Endothelial cell (in vitro differentiated cells): Measurements from ENCODE around the gene IFNL4. TPM values are rescaled to one million over a fixed set of nuclear protein-coding genes. Genes with fewer than 3 reads are reported as not detected.
"Not testable (repeated sequence)": the region's sequence is repeated elsewhere in the genome, so short reads cannot be mapped to it uniquely, and the experiment has no call there.

Experiments
- DNase-seq: peaks from one replicate; pipeline ENCODE4 v3.0.0; 2021; ENCODE audit warnings: low spot score
- H3K27ac Mint-ChIP-seq: one replicate; pipeline ENCODE4 v1.8.0; 2021; ENCODE audit warnings: mixed read lengths, inconsistent platforms; ENCODE audit not compliant: unreplicated experiment
- H3K27me3 Mint-ChIP-seq: one replicate; pipeline ENCODE4 v1.8.0; 2021; ENCODE audit warnings: mild to moderate bottlenecking, moderate library complexity, mixed read lengths, inconsistent platforms; ENCODE audit not compliant: unreplicated experiment
- H3K36me3 Mint-ChIP-seq: one replicate; pipeline ENCODE4 v1.8.0; 2021; ENCODE audit warnings: mild to moderate bottlenecking, low read depth, mixed read lengths, inconsistent platforms; ENCODE audit not compliant: unreplicated experiment
- H3K4me1 Mint-ChIP-seq: one replicate; pipeline ENCODE4 v1.8.0; 2021; ENCODE audit warnings: mild to moderate bottlenecking, mixed read lengths, inconsistent platforms; ENCODE audit not compliant: unreplicated experiment
- H3K4me3 Mint-ChIP-seq: one replicate; pipeline ENCODE4 v1.8.0; 2021; ENCODE audit warnings: mild to moderate bottlenecking, mixed read lengths, inconsistent platforms; ENCODE audit not compliant: unreplicated experiment
- H3K9me3 Mint-ChIP-seq: one replicate; pipeline ENCODE4 v1.8.0; 2021; ENCODE audit warnings: mixed read lengths, inconsistent platforms; ENCODE audit not compliant: unreplicated experiment
- CTCF ChIP-seq: fragments of 200-600 bp; sonication (generic); IDR thresholded peaks from one replicate; pipeline ENCODE4 v1.5.0; 2021; ENCODE audit warnings: antibody characterized with exemption; ENCODE audit not compliant: unreplicated experiment
- total RNA-seq: library from RNA; stranded (reverse); fragmentation: NEBNext Ultra II Directional; extraction: Animal tissue kit (Norgen Biotek cat#: 25700); gene quantifications from one replicate; pipeline ENCODE4 v1.2.1, GENCODE V29; 2021; ENCODE audit not compliant: unreplicated experiment

The IFNL4 gene
- total RNA-seq, 1 donor from 2014 or later = not detected

GRCh38 chr19:39232708-39233107 lies 15.9 kb downstream of the IFNL4 start:
- H3K4me1 Mint-ChIP-seq = no peaks in the 10 kb centered on the region
- H3K27me3 Mint-ChIP-seq = peaks cover 4% of the 10 kb centered on the region
- H3K27ac Mint-ChIP-seq = no peak overlapping the region
- H3K4me3 Mint-ChIP-seq = no peak overlapping the region
- no peaks in the 10 kb centered on the region for H3K36me3 Mint-ChIP-seq
- no peaks in the 10 kb centered on the region for H3K9me3 Mint-ChIP-seq
- no peak for TF ChIP-seq CTCF
- DNase-seq = no peak

- Mint-ChIP-seq H3K27me3 (peaks cover 3% of the 10 kb centered on the region), H3K36me3 (no peaks in the 10 kb centered on the region), H3K4me3 (no peak overlapping the region), H3K9me3 (no peaks in the 10 kb centered on the region), H3K4me1 (no peaks in the 10 kb centered on the region), H3K27ac (peak overlapping the region; percentile 25)
- DNase-seq = no peak
- TF ChIP-seq CTCF = no peak
These were observed 18.4 kb downstream of the IFNL4 start for GRCh38 chr19:39230096-39230764.

GRCh38 chr19:39224910-39225309 lies 23.7 kb downstream of the IFNL4 start:
- Mint-ChIP-seq H3K27ac (no peak overlapping the region), H3K4me3 (no peak overlapping the region), H3K4me1 (peaks cover 8% of the 10 kb centered on the region), H3K27me3 (peaks cover 9% of the 10 kb centered on the region), H3K36me3 (no peaks in the 10 kb centered on the region), H3K9me3 (no peaks in the 10 kb centered on the region)
- TF ChIP-seq CTCF = no peak
- no peak for DNase-seq

GRCh38 chr19:39223703-39224279 lies 24.9 kb downstream of the IFNL4 start:
- H3K27me3 Mint-ChIP-seq = peaks cover 9% of the 10 kb centered on the region

GRCh38 chr19:39219108-39219507 lies 29.5 kb downstream of the IFNL4 start:
- H3K4me3 Mint-ChIP-seq, H3K27ac Mint-ChIP-seq, H3K36me3 Mint-ChIP-seq, DNase-seq, H3K9me3 Mint-ChIP-seq, H3K4me1 Mint-ChIP-seq: not testable (repeated sequence)
- H3K27me3 Mint-ChIP-seq = peaks cover 11% of the 10 kb centered on the region

More at GRCh38 chr19:39223703-39224279, 24.9 kb downstream of the IFNL4 start:
- Mint-ChIP-seq H3K4me1 (peaks cover 8% of the 10 kb centered on the region), H3K27ac (no peak overlapping the region), H3K4me3 (no peak overlapping the region), H3K36me3 (no peaks in the 10 kb centered on the region), H3K9me3 (no peaks in the 10 kb centered on the region)
- peak; percentile 65 for DNase-seq
- TF ChIP-seq CTCF = no peak
